ENCODE measurements around the gene GNA12. TPM values are rescaled to one million over a fixed set of nuclear protein-coding genes. Genes with fewer than 3 reads are reported as not detected.

Gene GNA12
- total RNA-seq, 2 experiments from 2014 or later: 19.1 to 21.4 TPM

- CTCF ChIA-PET: no interaction called here
- POLR2A ChIA-PET: no interaction called here
Observed at GRCh38 chr7:2821842-2822507, 22.1 kb downstream of the GNA12 start.

DNA sequence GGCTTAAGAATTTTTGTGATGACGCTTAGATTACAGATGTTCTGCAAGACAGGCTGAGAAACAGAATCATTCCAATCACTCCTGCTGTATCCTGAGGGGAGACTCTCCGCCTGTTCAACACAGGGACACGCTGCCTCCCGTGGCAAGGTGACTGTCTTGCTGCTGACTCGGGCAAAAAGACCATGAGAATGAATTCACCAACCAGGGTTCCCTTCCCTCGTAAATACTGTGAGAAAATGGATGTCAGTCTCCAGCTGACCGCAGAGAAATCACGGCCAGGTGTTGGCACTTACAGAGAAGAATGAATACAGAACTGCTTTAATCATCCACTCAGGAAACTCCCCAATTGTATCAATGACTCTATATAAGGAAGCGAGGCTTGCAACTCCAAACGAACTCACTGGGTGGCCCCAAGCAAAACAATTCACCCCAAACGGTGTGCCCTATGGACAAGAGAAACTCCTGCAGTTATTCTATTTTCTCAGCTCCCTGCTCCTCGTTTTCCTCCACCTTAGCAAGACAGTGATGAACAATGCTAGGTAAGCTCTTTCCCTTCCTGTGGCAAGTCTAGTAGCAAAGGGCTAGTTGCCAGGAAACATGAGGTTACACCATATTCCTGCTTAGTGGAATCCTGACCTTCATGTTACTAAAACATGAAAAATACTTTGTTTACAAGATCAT lies 22.8 kb downstream of the GNA12 start:
- ChIA-PET POLR2A (no interaction called here), CTCF (no interaction called here)

DNA sequence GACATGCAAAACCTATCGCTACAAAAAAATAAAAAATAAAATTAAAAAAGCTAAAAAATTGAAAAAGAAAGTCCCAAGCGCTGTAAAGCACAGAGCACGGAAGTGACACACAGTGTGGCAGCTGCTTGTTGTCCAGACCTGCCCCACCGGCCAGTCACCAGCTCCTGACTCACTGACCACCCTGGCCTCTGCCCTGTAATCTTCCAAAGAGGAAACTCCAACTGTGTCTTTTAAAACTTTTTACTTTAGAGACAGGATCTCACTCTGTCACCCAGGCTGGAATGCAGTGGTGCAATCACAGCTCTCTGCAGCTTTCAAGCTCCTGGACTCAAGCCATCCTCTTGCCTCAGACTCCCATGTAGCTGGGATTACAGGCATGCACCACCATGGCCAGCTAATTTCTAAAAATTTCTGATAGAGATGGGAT lies 23.6 kb downstream of the GNA12 start:
- ChIA-PET POLR2A (no interaction called here), CTCF (interaction anchor here (0.8 to 1.4 kb wide), 2 partner anchors 8 to 15 kb away, joined by 4 to 5 read pairs; no protein-coding TSS in a partner anchor)

DNA sequence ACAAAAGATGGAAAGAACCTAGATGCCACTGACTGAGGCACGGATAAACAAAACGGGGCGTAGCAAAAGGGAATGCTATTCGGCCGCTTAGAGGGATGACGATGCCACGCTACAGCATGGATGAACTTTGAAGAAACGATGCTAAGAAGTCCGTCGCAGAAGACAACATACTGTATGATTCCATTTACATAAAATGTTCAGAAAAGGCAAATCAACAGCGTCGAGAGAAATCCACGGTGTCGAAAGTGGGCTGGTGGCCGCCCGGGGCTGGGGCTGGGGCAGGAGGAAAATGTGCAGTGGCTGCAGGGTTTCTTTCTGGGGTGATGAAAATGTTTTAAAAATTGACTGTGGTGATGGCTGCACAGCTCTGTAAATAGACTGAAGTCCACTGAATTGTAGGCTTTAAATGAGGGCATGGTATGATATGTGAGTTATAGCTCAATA lies 24.1 kb downstream of the GNA12 start:
- POLR2A ChIA-PET: no interaction called here
- CTCF ChIA-PET: interaction anchor here (0.8 to 1.4 kb wide), 2 partner anchors 8 to 15 kb away, joined by 4 to 5 read pairs; no protein-coding TSS in a partner anchor

GRCh38 chr7:2819161-2819953 lies 24.8 kb downstream of the GNA12 start:
- CTCF ChIA-PET: interaction anchor here (0.8 to 1.4 kb wide), 3 partner anchors 9 to 24 kb away, joined by 3 to 5 read pairs (median 4); no protein-coding TSS in a partner anchor
- POLR2A ChIA-PET: no interaction called here

DNA sequence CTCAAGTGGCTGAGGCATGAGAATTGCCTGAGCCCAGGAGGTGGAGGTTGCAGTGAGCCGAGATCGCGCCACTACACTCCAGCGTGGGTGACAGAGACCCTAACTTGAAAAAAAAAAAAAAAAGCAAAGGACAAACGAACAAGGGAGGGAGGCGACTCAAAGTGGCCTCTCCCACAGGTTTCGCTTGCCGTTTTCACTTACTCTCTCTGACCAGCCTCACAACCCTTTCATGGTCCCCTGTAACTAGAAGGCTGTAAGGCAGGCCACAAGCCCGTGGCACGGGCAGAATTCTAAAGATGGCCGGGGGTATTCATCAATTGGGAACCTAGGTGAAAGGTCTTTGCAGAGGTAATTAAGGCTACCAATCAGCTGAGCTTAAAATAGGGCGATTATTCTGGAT lies 25.5 kb downstream of the GNA12 start:
- POLR2A ChIA-PET: no interaction called here
- CTCF ChIA-PET: interaction anchor here (0.7 to 1.1 kb wide), 2 partner anchors 23 to 646 kb away, joined by 3 read pairs; no protein-coding TSS in a partner anchor

- CTCF ChIA-PET: interaction anchor here (0.7 to 1.1 kb wide), 2 partner anchors 23 to 647 kb away, joined by 3 read pairs; no protein-coding TSS in a partner anchor
Observed at GRCh38 chr7:2818121-2818520, 26.0 kb downstream of the GNA12 start.

DNA sequence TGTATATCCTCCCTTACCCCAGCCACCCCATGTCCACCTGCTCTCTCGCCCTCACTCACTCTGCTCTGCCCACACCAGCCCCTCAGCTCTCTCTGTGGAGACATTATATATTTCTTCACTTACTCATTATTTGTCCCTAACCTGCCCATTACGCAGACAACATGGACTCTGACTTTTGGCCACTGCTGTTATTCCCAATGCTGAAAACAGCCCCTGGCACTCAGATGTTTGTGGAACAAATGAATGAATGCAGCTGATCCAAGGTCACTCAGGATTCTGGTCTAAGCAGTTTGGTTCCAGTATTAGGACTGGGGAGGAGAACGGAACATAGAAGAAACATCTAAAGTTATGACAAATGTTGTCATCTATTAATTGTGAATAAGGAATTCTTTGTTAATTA lies 26.7 kb downstream of the GNA12 start:
- ChIA-PET POLR2A (no interaction called here), CTCF (no interaction called here)

More at GRCh38 chr7:2818121-2818520, 26.0 kb downstream of the GNA12 start:
- POLR2A ChIA-PET: no interaction called here

GRCh38 chr7:2815875-2816245 lies 28.2 kb downstream of the GNA12 start:
- CTCF ChIA-PET: no interaction called here
- POLR2A ChIA-PET: no interaction called here

DNA sequence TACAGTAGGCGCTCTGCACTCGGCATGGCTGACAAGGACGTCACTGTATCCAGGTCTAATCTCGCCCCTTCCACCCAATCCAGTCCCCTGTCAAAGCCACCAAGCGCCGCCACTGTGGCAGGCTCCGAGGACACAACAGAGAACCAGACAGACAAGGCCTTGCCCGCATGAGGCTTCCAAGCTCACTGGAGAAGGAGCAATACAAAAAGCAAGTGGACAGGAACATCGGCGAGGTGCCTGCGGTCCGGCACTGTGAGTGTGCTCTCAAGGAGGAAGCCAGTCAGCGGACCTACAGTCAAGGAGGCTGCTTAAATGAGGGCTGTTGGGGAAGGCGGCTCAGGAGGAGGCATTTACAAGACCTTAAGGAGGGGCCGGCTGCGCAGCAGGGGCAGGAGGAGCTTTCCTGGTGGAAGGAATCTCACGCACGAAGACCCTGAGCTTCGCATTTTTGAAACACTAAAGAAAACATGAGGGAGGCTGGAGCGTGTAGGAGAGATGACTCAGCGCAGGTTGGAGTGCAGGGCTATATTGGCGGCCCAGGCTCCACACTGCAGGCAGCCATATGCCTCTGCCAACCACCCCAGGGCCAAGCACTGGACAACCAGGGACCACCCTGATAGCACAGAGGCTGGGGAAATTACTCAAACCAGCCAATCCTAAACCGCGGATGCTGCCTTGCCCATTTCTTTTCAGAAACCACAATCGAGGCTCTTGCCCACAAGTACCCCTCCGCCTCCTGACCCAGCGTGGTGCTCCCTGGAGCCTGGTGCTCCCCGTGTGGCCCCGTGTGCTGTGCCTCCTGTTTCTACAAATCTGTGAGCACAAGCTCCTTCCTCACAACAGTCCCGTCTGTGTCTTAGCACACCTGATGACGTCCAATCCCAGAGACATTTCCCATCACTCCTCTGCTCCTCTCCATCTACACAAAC lies 28.9 kb downstream of the GNA12 start:
- ChIA-PET CTCF (no interaction called here), POLR2A (no interaction called here)

- ChIA-PET CTCF (no interaction called here), POLR2A (no interaction called here)
Observed at GRCh38 chr7:2814186-2814945, 29.7 kb downstream of the GNA12 start.

- ChIA-PET POLR2A (no interaction called here), CTCF (no interaction called here)
Observed at GRCh38 chr7:2813350-2814185, 30.5 kb downstream of the GNA12 start.

- ChIA-PET CTCF (no interaction called here), POLR2A (no interaction called here)
Observed at GRCh38 chr7:2812831-2813230, 31.3 kb downstream of the GNA12 start.

DNA sequence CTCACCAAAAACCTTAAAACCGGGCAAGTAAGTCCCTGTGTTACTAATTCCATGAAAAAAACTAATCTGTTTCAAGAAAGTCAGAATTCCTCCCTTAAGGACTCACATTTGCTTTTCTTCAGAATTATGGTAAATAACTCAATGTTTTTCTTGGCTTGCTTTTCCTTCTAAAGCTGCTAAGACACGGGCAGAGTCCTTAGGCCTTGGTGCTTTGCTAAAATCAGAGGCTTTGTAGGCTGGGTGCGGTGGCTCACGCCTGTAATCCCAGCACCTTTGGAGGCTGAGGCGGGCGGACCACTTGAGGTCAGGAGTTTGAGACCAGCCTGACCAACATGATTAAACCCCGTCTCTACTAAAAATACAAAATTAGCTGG lies 32.0 kb downstream of the GNA12 start:
- CTCF ChIA-PET: no interaction called here
- POLR2A ChIA-PET: no interaction called here

DNA sequence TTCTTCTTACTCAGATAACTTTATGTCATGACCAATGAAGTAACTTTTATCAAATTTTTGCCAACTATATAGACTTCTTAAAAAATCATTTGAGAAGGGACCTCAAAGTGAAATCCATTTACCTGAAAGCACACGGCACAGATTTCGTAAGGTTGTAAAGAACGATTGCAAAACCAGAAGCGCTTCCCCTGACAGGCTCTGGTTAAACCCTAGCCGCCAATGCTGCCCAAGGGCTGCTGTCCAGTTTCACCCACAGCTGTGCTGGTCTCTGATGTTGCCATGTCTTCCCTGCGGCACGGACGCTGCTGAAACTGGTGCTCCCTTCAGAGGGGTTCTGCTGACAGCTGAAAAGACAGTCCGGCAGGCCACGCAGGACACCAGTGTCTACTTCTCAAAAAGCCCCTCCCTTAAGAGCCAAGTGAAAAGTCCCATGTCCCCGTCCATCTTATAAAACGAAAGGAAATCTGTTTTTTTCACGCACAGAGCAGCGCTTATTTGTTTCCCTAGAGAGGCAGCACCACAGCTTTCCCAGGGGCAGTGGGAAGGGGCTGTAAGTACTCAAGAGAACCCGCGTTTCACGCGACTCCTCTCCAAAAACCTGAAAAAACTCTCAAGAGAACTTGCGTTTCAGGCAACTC lies 32.5 kb downstream of the GNA12 start:
- POLR2A ChIA-PET: no interaction called here
- CTCF ChIA-PET: no interaction called here

- ChIA-PET POLR2A (no interaction called here), CTCF (no interaction called here)
Observed at GRCh38 chr7:2810682-2811415, 33.3 kb downstream of the GNA12 start.
